Endothelial cell of umbilical vein (primary cell): ENCODE measurements around the gene DGKI. TPM values are rescaled to one million over a fixed set of nuclear protein-coding genes. Genes with fewer than 3 reads are reported as not detected.

Experiments
- BruUV-seq: library from RNA; stranded (reverse); fragments of 400-500 nt; replicated peaks from 2 replicates; lab custom pipeline; 2021; lab: Mats Ljungman, UMichigan
- CTCF ChIA-PET: fragments of 300-600, 350-600 bp; sonication (Branson Sonifier 250); formaldehyde crosslinking; loops from one replicate; lab custom pipeline; 2021; ENCODE audit warnings: antibody characterized with exemption, inconsistent platforms; lab: Charles Lee
- POLR2A ChIA-PET: fragments of 300-600, 350-600 bp; sonication (Branson Sonifier 250); formaldehyde crosslinking; loops from one replicate; lab custom pipeline; 2021; ENCODE audit warnings: antibody characterized with exemption, inconsistent platforms; lab: Charles Lee
- DNase-seq: peaks from one replicate; pipeline ENCODE4 v3.0.0-alpha.2; 2011; ENCODE audit warnings: low read depth, low spot score
- FAIRE-seq: peaks from 2 replicates; lab custom pipeline; 2011; peaks lifted over from hg19 to GRCh38; lab: Jason Lieb, UNC
- H2AFZ ChIP-seq: 2 replicates; pipeline ENCODE4 v1.6.0; 2012; ENCODE audit warnings: low read depth, low read length, control low read depth, inconsistent platforms
- H3K27ac ChIP-seq: 2 replicates; pipeline ENCODE4 v1.5.1; 2011; ENCODE audit warnings: low read depth, mild to moderate bottlenecking, control low read depth, low read length, moderate library complexity; ENCODE audit not compliant: insufficient read depth
- H3K27me3 ChIP-seq, 2 experiments: 2 replicates each; pipeline versions ENCODE4 v1.6.0 to v1.6.1; 2011; ENCODE audit warnings: low read length in 2 of 2, mixed read lengths in 1 of 2; ENCODE audit not compliant: control insufficient read depth in 2 of 2, insufficient read depth in 2 of 2
- H3K36me3 ChIP-seq, 2 experiments: 2 replicates in 1 of 2; 3 replicates in 1 of 2; pipeline ENCODE4 v1.5.1; 2011; ENCODE audit warnings: low read length in 2 of 2, mild to moderate bottlenecking in 1 of 2, moderate library complexity in 1 of 2; ENCODE audit not compliant: control insufficient read depth in 2 of 2, insufficient read depth in 2 of 2; ENCODE audit errors: extremely low read depth in 1 of 2
- H3K4me1 ChIP-seq: 3 replicates; pipeline ENCODE4 v1.5.1; 2011; ENCODE audit warnings: mild to moderate bottlenecking, low read length; ENCODE audit not compliant: control insufficient read depth, insufficient read depth; ENCODE audit errors: extremely low read depth
- H3K4me2 ChIP-seq: 2 replicates; pipeline ENCODE4 v1.6.1; 2011; ENCODE audit warnings: low read length, control low read depth, mixed read lengths; ENCODE audit not compliant: insufficient read depth
- H3K4me3 ChIP-seq, 3 experiments: fragments of 200-600 bp in 1 of 3; sonication (generic), shearing (Covaris generic) in 1 of 3; replicated peaks in 1 of 3; 2 replicates each; pipeline ENCODE4 v1.5.1; 2011 to 2016; ENCODE audit warnings: control low read depth in 3 of 3, low read length in 3 of 3, mild to moderate bottlenecking in 2 of 3, inconsistent platforms in 1 of 3, low read depth in 1 of 3, moderate library complexity in 1 of 3; ENCODE audit not compliant: insufficient read depth in 1 of 3
- H3K79me2 ChIP-seq: 2 replicates; pipeline ENCODE4 v1.6.0; 2012; ENCODE audit warnings: low read length, inconsistent platforms; ENCODE audit not compliant: control insufficient read depth, insufficient read depth
- H3K9ac ChIP-seq: replicated peaks from 2 replicates; pipeline ENCODE3; 2011; ENCODE audit warnings: low read length, control low read depth; ENCODE audit not compliant: insufficient read depth; ENCODE audit errors: extremely low read depth
- H3K9me1 ChIP-seq: replicated peaks from 3 replicates; pipeline ENCODE4 v1.6.0; 2011; ENCODE audit warnings: mild to moderate bottlenecking, low read length; ENCODE audit not compliant: control insufficient read depth, insufficient read depth; ENCODE audit errors: extremely low read depth
- H3K9me3 ChIP-seq: replicated peaks from 2 replicates; pipeline ENCODE4 v1.5.1; 2012; ENCODE audit warnings: low read length, inconsistent platforms; ENCODE audit not compliant: control insufficient read depth, insufficient read depth
- H4K20me1 ChIP-seq: replicated peaks from 2 replicates; pipeline ENCODE3; 2011; ENCODE audit warnings: mild to moderate bottlenecking, low read length; ENCODE audit not compliant: control insufficient read depth, insufficient read depth; ENCODE audit errors: extremely low read depth
- CTCF ChIP-seq, 2 donors: IDR thresholded peaks; 1 replicate in 1 of 2; 2 replicates in 1 of 2; pipeline ENCODE4 v1.5.1; 2011; ENCODE audit warnings: low read length in 2 of 2, mild to moderate bottlenecking in 2 of 2, moderate library complexity in 2 of 2, control low read depth in 1 of 2, inconsistent platforms in 1 of 2, low read depth in 1 of 2; ENCODE audit not compliant: insufficient read depth in 1 of 2; ENCODE audit errors: extremely low read depth in 1 of 2
- EZH2 ChIP-seq: IDR thresholded peaks from 2 replicates; pipeline ENCODE4 v1.6.1; 2012; ENCODE audit warnings: borderline replicate concordance, low read depth, mild to moderate bottlenecking, moderate library complexity, low read length, inconsistent platforms; ENCODE audit not compliant: severe bottlenecking
- FOS ChIP-seq: IDR thresholded peaks from 2 replicates; pipeline ENCODE4 v1.6.1; 2011; ENCODE audit warnings: mild to moderate bottlenecking, low read length, moderate library complexity, borderline replicate concordance; ENCODE audit not compliant: insufficient read depth
- GATA2 ChIP-seq: IDR thresholded peaks from 2 replicates; pipeline ENCODE4 v1.7.0; 2011; ENCODE audit warnings: low read depth, mild to moderate bottlenecking, moderate library complexity, mixed read lengths, low read length; ENCODE audit not compliant: insufficient read length, insufficient read depth
- JUN ChIP-seq: IDR thresholded peaks from 2 replicates; pipeline ENCODE4 v1.6.1; 2011; ENCODE audit warnings: borderline replicate concordance, low read depth; ENCODE audit not compliant: insufficient read length, insufficient read depth
- MAX ChIP-seq: IDR thresholded peaks from 2 replicates; pipeline ENCODE4 v1.6.1; 2011; ENCODE audit not compliant: insufficient read depth, insufficient read length
- MYC ChIP-seq: IDR thresholded peaks from one replicate; pipeline ENCODE4 v1.6.1; 2011; ENCODE audit warnings: mild to moderate bottlenecking, low read depth, low read length
- POLR2A ChIP-seq: IDR thresholded peaks from 2 replicates; pipeline ENCODE4 v1.6.1; 2012; ENCODE audit warnings: low read depth, mild to moderate bottlenecking, control low read depth, low read length
- POLR2AphosphoS5 ChIP-seq: IDR thresholded peaks from 2 replicates; pipeline ENCODE4 v1.6.1; 2012; ENCODE audit warnings: low read depth, mild to moderate bottlenecking, control low read depth, low read length, moderate library complexity; ENCODE audit not compliant: insufficient read depth
- dilution Hi-C: fragments of 300-500 bp; cut with MboI; formaldehyde crosslinking; loops from one replicate; pipeline ENCODE4 v1.15.0; 2019; ENCODE audit warnings: low sequenced_read_pairs; ENCODE audit not compliant: extremely low pct_ligation_motif_present
- intact Hi-C: fragments of 100-400 bp; cut with micrococcal nuclease; formaldehyde crosslinking; loops from one replicate; pipeline ENCODE4 v1.10.0; 2022
- polyA plus RNA-seq, 4 experiments: library from polyadenylated mRNA; depleted of rRNA in 3 of 4; stranded (reverse) in 3 of 4; unstranded in 1 of 4; fragments of >200 nt; gene quantifications; 2 replicates each; pipeline versions ENCODE4 v1.2.1 to v1.2.3, GENCODE V29; 2011 to 2012; ENCODE audit warnings: missing spikeins in 1 of 4
- total RNA-seq: library from RNA; stranded (reverse); gene quantifications from 2 replicates; pipeline ENCODE4 v1.2.3, GENCODE V29; 2021

The DGKI gene
- total and polyA plus RNA-seq, 2 donors (not counting 3 experiments of a cell fraction or from before 2014, with no cell fraction given) = 0.11 to 0.51 TPM

- ChIA-PET POLR2A (no interaction called here), CTCF (no interaction called here)
- Histone ChIP-seq H3K36me3 (no peaks in the 10 kb centered on the region), H3K79me2 (no peaks in the 10 kb centered on the region), H2AFZ (no peak overlapping the region), H3K27ac (no peak overlapping the region), H4K20me1 (no peaks in the 10 kb centered on the region), H3K9me3 (no peaks in the 10 kb centered on the region), H3K9ac (no peak overlapping the region), H3K4me1 (peaks cover 7% of the 10 kb centered on the region), H3K4me3 (no peak overlapping the region), H3K9me1 (no peaks in the 10 kb centered on the region), H3K4me2 (no peak overlapping the region), H3K27me3 (no peaks in the 10 kb centered on the region)
- intact Hi-C loops (loop anchor here (5.0 kb wide), 1 partner anchor 108 kb away; no protein-coding TSS in a partner anchor), dilution Hi-C loops (no loop called here)
- no peak for FAIRE-seq
- TF ChIP-seq MYC = no peak
- TF ChIP-seq FOS = no peak
- TF ChIP-seq POLR2A = no peak
- TF ChIP-seq JUN = no peak
- no peak for TF ChIP-seq POLR2AphosphoS5
- TF ChIP-seq EZH2 = no peak
- no peak for TF ChIP-seq MAX
- no peak for TF ChIP-seq GATA2
- no peak for TF ChIP-seq CTCF (IDR thresholded peaks at IDR 0.05; ENCODE audit: extremely low read depth in 1 of 2, insufficient read depth in 1 of 2, low read depth in 1 of 2, low read length in 2 of 2)
- no peak for DNase-seq
- BruUV-seq = no TSS peak
Measured at GRCh38 chr7:137684776-137685175, 162.0 kb downstream of the DGKI start.
